ENCODE results near the gene ROBO4. TPM values are rescaled to one million over a fixed set of nuclear protein-coding genes. Genes with fewer than 3 reads are reported as not detected.

ROBO4 gene
- total RNA-seq, 1 experiment from 2014 or later: 10.6 TPM

GRCh38 chr11:124896821-124897391, 759 bp downstream of the ROBO4 start:
- Mint-ChIP-seq H3K27me3 (ENCODE audit: insufficient read depth, unreplicated experiment) (no peaks in the 10 kb centered on the region), H3K9me3 (ENCODE audit: unreplicated experiment) (no peaks in the 10 kb centered on the region), H3K36me3 (ENCODE audit: insufficient read depth, unreplicated experiment) (peaks cover 5% of the 10 kb centered on the region), H3K27ac (ENCODE audit: low read depth, unreplicated experiment) (peak overlapping the region; percentile 92), H3K4me1 (ENCODE audit: insufficient read depth, unreplicated experiment) (peaks cover 59% of the 10 kb centered on the region), H3K4me3 (ENCODE audit: unreplicated experiment) (peak overlapping the region; percentile 22)
- CTCF ChIA-PET: interaction anchor here (0.6 to 1.8 kb wide), 9 partner anchors 9 to 1255 kb away, joined by 3 to 7 read pairs (median 3); no protein-coding TSS in a partner anchor
- no peak for TF ChIP-seq CTCF (IDR thresholded peaks at IDR 0.05; ENCODE audit: unreplicated experiment)
- no TSS peak for BruUV-seq (replicated peaks)
- POLR2A ChIA-PET: interaction anchor here (0.6 to 1.8 kb wide), 5 partner anchors 9 to 57 kb away, joined by 3 to 4 read pairs (median 4); no protein-coding TSS in a partner anchor
- DNase-seq (ENCODE audit: unreplicated experiment): peak; percentile 30
- intact Hi-C loops (cut with micrococcal nuclease): no loop called here

DNA sequence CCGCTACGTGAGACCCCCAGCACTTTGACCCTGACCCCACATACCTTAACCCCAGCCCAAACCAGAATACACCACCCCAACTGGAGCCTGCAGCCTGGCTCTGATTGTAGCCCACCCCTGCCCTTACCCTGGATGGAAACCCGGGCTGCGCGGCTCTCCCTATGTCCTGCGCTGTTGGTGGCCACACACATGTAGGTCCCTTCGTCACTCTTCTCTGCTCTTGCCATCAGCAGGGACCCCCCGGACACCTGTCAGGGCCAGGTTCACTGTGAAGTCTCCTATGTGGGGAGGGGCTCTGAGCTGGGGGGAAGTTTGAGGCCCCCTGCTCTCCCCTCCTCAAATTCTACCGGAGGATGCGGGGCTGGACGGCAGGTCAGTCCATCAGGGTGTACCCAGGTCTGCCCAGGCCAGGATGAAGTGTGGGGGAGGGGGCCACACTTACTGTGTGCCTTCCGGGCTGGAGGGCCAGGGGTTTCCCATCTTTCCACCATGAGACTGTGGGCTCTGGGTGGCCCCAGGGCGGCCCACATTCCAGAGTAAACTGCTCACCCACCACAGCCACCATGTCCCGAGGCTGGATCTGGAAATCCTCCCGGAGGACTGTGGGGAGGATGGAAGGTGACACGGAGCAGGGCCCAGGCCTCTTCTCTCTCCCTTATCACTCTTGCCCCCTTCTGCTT, 1.5 kb downstream of the ROBO4 start:
- CTCF ChIA-PET: interaction anchor here (0.6 to 1.8 kb wide), 5 partner anchors 9 to 831 kb away, joined by 3 to 7 read pairs (median 5); no protein-coding TSS in a partner anchor
- no peaks in the 10 kb centered on the region for H3K9me3 Mint-ChIP-seq (ENCODE audit: unreplicated experiment)
- DNase-seq (ENCODE audit: unreplicated experiment): no peak
- peaks cover 52% of the 10 kb centered on the region for H3K4me1 Mint-ChIP-seq (ENCODE audit: insufficient read depth, unreplicated experiment)
- peak overlapping the region; percentile 92 for H3K27ac Mint-ChIP-seq (ENCODE audit: low read depth, unreplicated experiment)
- intact Hi-C loops (cut with micrococcal nuclease): no loop called here
- H3K27me3 Mint-ChIP-seq (ENCODE audit: insufficient read depth, unreplicated experiment): no peaks in the 10 kb centered on the region
- peaks cover 5% of the 10 kb centered on the region for H3K36me3 Mint-ChIP-seq (ENCODE audit: insufficient read depth, unreplicated experiment)
- H3K4me3 Mint-ChIP-seq (ENCODE audit: unreplicated experiment): peak overlapping the region; percentile 22
- TF ChIP-seq CTCF (IDR thresholded peaks at IDR 0.05; ENCODE audit: unreplicated experiment): no peak
- BruUV-seq (replicated peaks): no TSS peak
- POLR2A ChIA-PET: interaction anchor here (0.6 to 1.1 kb wide), 4 partner anchors 9 to 57 kb away, joined by 3 to 4 read pairs (median 3); no protein-coding TSS in a partner anchor

DNA sequence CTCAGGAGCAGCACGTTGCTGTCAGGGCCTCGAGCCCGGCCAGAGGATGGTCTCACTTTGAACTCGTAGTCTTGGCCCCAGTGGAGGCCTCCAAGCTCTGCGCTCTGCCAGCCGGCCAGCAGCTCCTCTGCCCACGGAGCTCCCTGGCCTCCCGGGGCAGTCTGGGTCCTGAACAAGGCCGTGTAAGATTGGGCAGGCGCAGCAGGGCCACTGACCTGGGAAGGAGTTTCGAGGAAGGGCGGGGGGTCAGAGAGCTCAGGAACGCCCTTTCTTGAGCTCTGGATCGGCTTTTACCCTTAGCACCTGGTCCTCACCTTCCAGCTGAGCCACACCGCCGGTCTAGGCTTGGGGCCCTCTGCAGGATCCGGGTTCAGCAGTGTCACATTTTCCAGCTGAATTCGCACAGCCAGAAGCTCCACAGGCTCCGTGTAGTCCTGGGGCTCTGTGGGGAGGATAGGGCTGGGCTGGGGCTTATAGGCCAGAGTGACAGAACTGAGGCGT, 2.1 kb downstream of the ROBO4 start:
- intact Hi-C loops (cut with micrococcal nuclease): no loop called here

More for the DNA sequence above, 2.1 kb downstream of the ROBO4 start:
- Mint-ChIP-seq H3K27ac (ENCODE audit: low read depth, unreplicated experiment) (peak overlapping the region; percentile 92), H3K4me1 (ENCODE audit: insufficient read depth, unreplicated experiment) (peaks cover 45% of the 10 kb centered on the region), H3K9me3 (ENCODE audit: unreplicated experiment) (no peaks in the 10 kb centered on the region), H3K4me3 (ENCODE audit: unreplicated experiment) (no peak overlapping the region), H3K36me3 (ENCODE audit: insufficient read depth, unreplicated experiment) (peaks cover 5% of the 10 kb centered on the region), H3K27me3 (ENCODE audit: insufficient read depth, unreplicated experiment) (no peaks in the 10 kb centered on the region)
- no peak for DNase-seq (ENCODE audit: unreplicated experiment)
- ChIA-PET POLR2A (interaction anchor here (0.7 kb wide), 1 partner anchor 11 kb away, joined by 3 read pairs; no protein-coding TSS in a partner anchor), CTCF (interaction anchor here (0.7 to 1.0 kb wide), 2 partner anchors 19 to 76 kb away, joined by 3 to 4 read pairs; no protein-coding TSS in a partner anchor)
- no peak for TF ChIP-seq CTCF (IDR thresholded peaks at IDR 0.05; ENCODE audit: unreplicated experiment)
- BruUV-seq (replicated peaks): no TSS peak

Data from MCF 10A (cell line).